Measurements from ENCODE around the gene BMP3. TPM values are rescaled to one million over a fixed set of nuclear protein-coding genes. Genes with fewer than 3 reads are reported as not detected.

The BMP3 gene
- total and polyA plus RNA-seq, 2 of the 8 experiments (the other 6 are each of a cell fraction or from before 2014, with no cell fraction given), result 0.02 TPM; not detected in 1

DNA sequence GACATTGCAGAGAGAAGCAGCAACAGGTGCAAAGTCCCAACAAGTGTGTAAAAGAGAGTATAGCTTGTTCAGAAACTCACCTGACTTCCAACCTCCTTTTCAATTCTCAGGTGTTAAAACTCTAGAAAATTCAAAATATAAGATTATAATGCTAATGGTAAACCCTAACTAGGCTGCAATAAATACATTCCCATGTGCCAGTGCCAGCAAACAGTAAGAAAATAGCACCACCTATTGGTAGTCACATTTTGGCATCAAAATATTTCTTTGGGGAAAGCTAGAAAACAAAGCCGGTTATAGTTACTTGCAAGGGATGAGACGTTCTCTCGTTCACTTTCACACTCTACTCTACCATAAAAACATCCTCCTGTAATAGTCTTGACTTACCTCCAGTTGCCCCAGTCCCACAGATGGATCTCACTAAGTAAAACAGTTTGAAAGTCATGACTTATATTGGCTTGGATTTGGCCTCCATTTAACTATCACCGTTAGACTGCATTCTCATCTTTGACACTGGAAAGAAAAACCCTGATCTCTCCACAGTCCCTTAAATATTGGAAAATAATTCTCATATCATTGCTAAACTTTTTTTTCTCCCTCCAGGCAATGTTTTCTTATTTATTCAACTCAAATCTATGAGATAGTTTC, 9.6 kb downstream of the BMP3 start (continued):
- TF ChIP-seq TBP (IDR thresholded peaks at IDR 0.05; ENCODE audit: low read depth, low read length) (no peak), TCF12 (IDR thresholded peaks at IDR 0.05; ENCODE audit: low read depth, low read length) (no peak), YY1 (IDR thresholded peaks at IDR 0.05; ENCODE audit: low read depth, low read length) (no peak), TAF1 (IDR thresholded peaks at IDR 0.05; ENCODE audit: low read depth, low read length) (no peak), ASH2L (IDR thresholded peaks at IDR 0.05; ENCODE audit: low read length) (no peak), KDM4A (IDR thresholded peaks at IDR 0.05; ENCODE audit: low read depth, low read length, severe bottlenecking) (no peak), SIN3A (conservative IDR thresholded peaks at IDR 0.05 in 1 of 2, IDR thresholded peaks at IDR 0.05 in 1 of 2; ENCODE audit: low read depth in 1 of 2, low read length in 2 of 2) (no peak)
- TF ChIP-seq, protein P1, sequence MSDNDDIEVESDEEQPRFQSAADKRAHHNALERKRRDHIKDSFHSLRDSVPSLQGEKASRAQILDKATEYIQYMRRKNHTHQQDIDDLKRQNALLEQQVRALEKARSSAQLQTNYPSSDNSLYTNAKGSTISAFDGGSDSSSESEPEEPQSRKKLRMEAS (IDR thresholded peaks at IDR 0.05), result 0 out of 2 replicates have a peak, but pooled peaks have one; percentile 29
- TF ChIP-seq, protein P2, sequence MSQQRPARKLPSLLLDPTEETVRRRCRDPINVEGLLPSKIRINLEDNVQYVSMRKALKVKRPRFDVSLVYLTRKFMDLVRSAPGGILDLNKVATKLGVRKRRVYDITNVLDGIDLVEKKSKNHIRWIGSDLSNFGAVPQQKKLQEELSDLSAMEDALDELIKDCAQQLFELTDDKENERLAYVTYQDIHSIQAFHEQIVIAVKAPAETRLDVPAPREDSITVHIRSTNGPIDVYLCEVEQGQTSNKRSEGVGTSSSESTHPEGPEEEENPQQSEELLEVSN (IDR thresholded peaks at IDR 0.05), result no peak
- TF ChIP-seq, protein P3, sequence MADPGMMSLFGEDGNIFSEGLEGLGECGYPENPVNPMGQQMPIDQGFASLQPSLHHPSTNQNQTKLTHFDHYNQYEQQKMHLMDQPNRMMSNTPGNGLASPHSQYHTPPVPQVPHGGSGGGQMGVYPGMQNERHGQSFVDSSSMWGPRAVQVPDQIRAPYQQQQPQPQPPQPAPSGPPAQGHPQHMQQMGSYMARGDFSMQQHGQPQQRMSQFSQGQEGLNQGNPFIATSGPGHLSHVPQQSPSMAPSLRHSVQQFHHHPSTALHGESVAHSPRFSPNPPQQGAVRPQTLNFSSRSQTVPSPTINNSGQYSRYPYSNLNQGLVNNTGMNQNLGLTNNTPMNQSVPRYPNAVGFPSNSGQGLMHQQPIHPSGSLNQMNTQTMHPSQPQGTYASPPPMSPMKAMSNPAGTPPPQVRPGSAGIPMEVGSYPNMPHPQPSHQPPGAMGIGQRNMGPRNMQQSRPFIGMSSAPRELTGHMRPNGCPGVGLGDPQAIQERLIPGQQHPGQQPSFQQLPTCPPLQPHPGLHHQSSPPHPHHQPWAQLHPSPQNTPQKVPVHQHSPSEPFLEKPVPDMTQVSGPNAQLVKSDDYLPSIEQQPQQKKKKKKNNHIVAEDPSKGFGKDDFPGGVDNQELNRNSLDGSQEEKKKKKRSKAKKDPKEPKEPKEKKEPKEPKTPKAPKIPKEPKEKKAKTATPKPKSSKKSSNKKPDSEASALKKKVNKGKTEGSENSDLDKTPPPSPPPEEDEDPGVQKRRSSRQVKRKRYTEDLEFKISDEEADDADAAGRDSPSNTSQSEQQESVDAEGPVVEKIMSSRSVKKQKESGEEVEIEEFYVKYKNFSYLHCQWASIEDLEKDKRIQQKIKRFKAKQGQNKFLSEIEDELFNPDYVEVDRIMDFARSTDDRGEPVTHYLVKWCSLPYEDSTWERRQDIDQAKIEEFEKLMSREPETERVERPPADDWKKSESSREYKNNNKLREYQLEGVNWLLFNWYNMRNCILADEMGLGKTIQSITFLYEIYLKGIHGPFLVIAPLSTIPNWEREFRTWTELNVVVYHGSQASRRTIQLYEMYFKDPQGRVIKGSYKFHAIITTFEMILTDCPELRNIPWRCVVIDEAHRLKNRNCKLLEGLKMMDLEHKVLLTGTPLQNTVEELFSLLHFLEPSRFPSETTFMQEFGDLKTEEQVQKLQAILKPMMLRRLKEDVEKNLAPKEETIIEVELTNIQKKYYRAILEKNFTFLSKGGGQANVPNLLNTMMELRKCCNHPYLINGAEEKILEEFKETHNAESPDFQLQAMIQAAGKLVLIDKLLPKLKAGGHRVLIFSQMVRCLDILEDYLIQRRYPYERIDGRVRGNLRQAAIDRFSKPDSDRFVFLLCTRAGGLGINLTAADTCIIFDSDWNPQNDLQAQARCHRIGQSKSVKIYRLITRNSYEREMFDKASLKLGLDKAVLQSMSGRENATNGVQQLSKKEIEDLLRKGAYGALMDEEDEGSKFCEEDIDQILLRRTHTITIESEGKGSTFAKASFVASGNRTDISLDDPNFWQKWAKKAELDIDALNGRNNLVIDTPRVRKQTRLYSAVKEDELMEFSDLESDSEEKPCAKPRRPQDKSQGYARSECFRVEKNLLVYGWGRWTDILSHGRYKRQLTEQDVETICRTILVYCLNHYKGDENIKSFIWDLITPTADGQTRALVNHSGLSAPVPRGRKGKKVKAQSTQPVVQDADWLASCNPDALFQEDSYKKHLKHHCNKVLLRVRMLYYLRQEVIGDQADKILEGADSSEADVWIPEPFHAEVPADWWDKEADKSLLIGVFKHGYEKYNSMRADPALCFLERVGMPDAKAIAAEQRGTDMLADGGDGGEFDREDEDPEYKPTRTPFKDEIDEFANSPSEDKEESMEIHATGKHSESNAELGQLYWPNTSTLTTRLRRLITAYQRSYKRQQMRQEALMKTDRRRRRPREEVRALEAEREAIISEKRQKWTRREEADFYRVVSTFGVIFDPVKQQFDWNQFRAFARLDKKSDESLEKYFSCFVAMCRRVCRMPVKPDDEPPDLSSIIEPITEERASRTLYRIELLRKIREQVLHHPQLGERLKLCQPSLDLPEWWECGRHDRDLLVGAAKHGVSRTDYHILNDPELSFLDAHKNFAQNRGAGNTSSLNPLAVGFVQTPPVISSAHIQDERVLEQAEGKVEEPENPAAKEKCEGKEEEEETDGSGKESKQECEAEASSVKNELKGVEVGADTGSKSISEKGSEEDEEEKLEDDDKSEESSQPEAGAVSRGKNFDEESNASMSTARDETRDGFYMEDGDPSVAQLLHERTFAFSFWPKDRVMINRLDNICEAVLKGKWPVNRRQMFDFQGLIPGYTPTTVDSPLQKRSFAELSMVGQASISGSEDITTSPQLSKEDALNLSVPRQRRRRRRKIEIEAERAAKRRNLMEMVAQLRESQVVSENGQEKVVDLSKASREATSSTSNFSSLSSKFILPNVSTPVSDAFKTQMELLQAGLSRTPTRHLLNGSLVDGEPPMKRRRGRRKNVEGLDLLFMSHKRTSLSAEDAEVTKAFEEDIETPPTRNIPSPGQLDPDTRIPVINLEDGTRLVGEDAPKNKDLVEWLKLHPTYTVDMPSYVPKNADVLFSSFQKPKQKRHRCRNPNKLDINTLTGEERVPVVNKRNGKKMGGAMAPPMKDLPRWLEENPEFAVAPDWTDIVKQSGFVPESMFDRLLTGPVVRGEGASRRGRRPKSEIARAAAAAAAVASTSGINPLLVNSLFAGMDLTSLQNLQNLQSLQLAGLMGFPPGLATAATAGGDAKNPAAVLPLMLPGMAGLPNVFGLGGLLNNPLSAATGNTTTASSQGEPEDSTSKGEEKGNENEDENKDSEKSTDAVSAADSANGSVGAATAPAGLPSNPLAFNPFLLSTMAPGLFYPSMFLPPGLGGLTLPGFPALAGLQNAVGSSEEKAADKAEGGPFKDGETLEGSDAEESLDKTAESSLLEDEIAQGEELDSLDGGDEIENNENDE (IDR thresholded peaks at IDR 0.05; ENCODE audit: insufficient replicate concordance, low read length), result no peak
